Fibroblast of lung (primary cell): ENCODE data around the gene AMIGO3. TPM values are rescaled to one million over a fixed set of nuclear protein-coding genes. Genes with fewer than 3 reads are reported as not detected.

ENCODE experiments used
- DNase-seq, 2 donors: peaks; one replicate each; pipeline versions ENCODE4 v3.0.0 to v3.0.0-alpha.2; 2010; ENCODE audit warnings: low read depth in 2 of 2
- H2AFZ ChIP-seq: 2 replicates; pipeline ENCODE4 v1.5.1; 2012; ENCODE audit warnings: low read length, control low read depth, inconsistent platforms
- H3K27ac ChIP-seq: 2 replicates; pipeline ENCODE4 v1.5.1; 2011; ENCODE audit warnings: low read length, control low read depth; ENCODE audit not compliant: insufficient read depth
- H3K27me3 ChIP-seq: 2 replicates; pipeline ENCODE4 v1.5.1; 2011; ENCODE audit warnings: mild to moderate bottlenecking, low read length; ENCODE audit not compliant: control insufficient read depth, insufficient read depth
- H3K36me3 ChIP-seq: 2 replicates; pipeline ENCODE4 v1.5.1; 2011; ENCODE audit warnings: low read length; ENCODE audit not compliant: control insufficient read depth, insufficient read depth
- H3K4me1 ChIP-seq: 2 replicates; pipeline ENCODE4 v1.5.1; 2011; ENCODE audit warnings: low read length; ENCODE audit not compliant: control insufficient read depth, insufficient read depth; ENCODE audit errors: extremely low read depth
- H3K4me2 ChIP-seq: 2 replicates; pipeline ENCODE4 v1.5.1; 2011; ENCODE audit warnings: low read length, control low read depth; ENCODE audit not compliant: insufficient read depth; ENCODE audit errors: extremely low read depth
- H3K4me3 ChIP-seq, 4 experiments: fragments of 200-600 bp in 1 of 4; sonication (generic) in 1 of 4; replicated peaks in 1 of 4; 2 replicates each; pipeline ENCODE4 v1.5.1; 2011 to 2016; ENCODE audit warnings: low read length in 4 of 4, low read depth in 3 of 4, mild to moderate bottlenecking in 3 of 4, control low read depth in 2 of 4, inconsistent platforms in 1 of 4, mixed read lengths in 1 of 4; ENCODE audit not compliant: insufficient read depth in 1 of 4; ENCODE audit errors: control extremely low read depth in 1 of 4
- H3K79me2 ChIP-seq: 2 replicates; pipeline ENCODE4 v1.5.1; 2012; ENCODE audit warnings: mild to moderate bottlenecking, low read length, inconsistent platforms; ENCODE audit not compliant: control insufficient read depth, insufficient read depth
- H3K9ac ChIP-seq: 2 replicates; pipeline ENCODE4 v1.5.1; 2011; ENCODE audit warnings: mild to moderate bottlenecking, low read length, control low read depth; ENCODE audit not compliant: insufficient read depth
- H3K9me3 ChIP-seq: 2 replicates; pipeline ENCODE4 v1.5.1; 2012; ENCODE audit warnings: low read depth, low read length; ENCODE audit not compliant: control insufficient read depth, insufficient read depth
- H4K20me1 ChIP-seq: 2 replicates; pipeline ENCODE4 v1.5.1; 2011; ENCODE audit warnings: low read length; ENCODE audit not compliant: control insufficient read depth, insufficient read depth; ENCODE audit errors: extremely low read depth
- CTCF ChIP-seq, 2 donors: IDR thresholded peaks in 1 of 2; conservative IDR thresholded peaks in 1 of 2; 1 replicate in 1 of 2; 2 replicates in 1 of 2; pipeline ENCODE4 v1.5.1; 2011 to 2012; ENCODE audit warnings: low read length in 2 of 2, control low read depth in 1 of 2, inconsistent platforms in 1 of 2, low read depth in 1 of 2, mild to moderate bottlenecking in 1 of 2
- EZH2 ChIP-seq: IDR thresholded peaks from 2 replicates; pipeline ENCODE4 v1.5.1; 2012; ENCODE audit warnings: low read length, control low read depth, mild to moderate bottlenecking; ENCODE audit errors: missing control alignments
- polyA plus RNA-seq, 2 donors: library from polyadenylated mRNA; depleted of rRNA in 1 of 2; stranded (reverse) in 1 of 2; unstranded in 1 of 2; fragments of >200 nt; gene quantifications; 2 replicates each; pipeline ENCODE4 v1.2.1, GENCODE V29; 2011 to 2012; ENCODE audit warnings: missing spikeins in 1 of 2
- total RNA-seq: library from RNA; depleted of rRNA; stranded (reverse); fragments of >200 nt; gene quantifications from 2 replicates; pipeline ENCODE4 v1.2.1, GENCODE V29; 2014

AMIGO3 gene
- total and polyA plus RNA-seq, 2 donors (not counting 1 experiment from before 2014, with no cell fraction given): 0.33 TPM; not detected in 1

- Histone ChIP-seq H3K9me3 (no peaks in the 10 kb centered on the region), H3K9ac (no peak overlapping the region), H4K20me1 (peaks cover 2% of the 10 kb centered on the region), H3K27ac (no peak overlapping the region), H3K4me1 (no peaks in the 10 kb centered on the region), H2AFZ (no peak overlapping the region), H3K36me3 (peaks cover 7% of the 10 kb centered on the region), H3K79me2 (no peaks in the 10 kb centered on the region), H3K4me3 (no peak overlapping the region), H3K4me2 (no peak overlapping the region), H3K27me3 (no peaks in the 10 kb centered on the region)
- TF ChIP-seq CTCF (conservative IDR thresholded peaks at IDR 0.05 in 1 of 2, IDR thresholded peaks at IDR 0.05 in 1 of 2; ENCODE audit: low read depth in 1 of 2, low read length in 2 of 2): no peak
- DNase-seq: no peak
Measured at GRCh38 chr3:49704629-49705028, 14.9 kb downstream of the AMIGO3 start.

- H4K20me1 ChIP-seq: peaks cover 2% of the 10 kb centered on the region
- H3K4me1 ChIP-seq: no peaks in the 10 kb centered on the region
- TF ChIP-seq EZH2: no peak
- no peak for TF ChIP-seq CTCF (conservative IDR thresholded peaks at IDR 0.05 in 1 of 2, IDR thresholded peaks at IDR 0.05 in 1 of 2; ENCODE audit: low read depth in 1 of 2, low read length in 2 of 2)
- no peak overlapping the region for H3K27ac ChIP-seq
- DNase-seq: no peak
- no peaks in the 10 kb centered on the region for H3K27me3 ChIP-seq
- H3K79me2 ChIP-seq: no peaks in the 10 kb centered on the region
- H3K36me3 ChIP-seq: peaks cover 7% of the 10 kb centered on the region
- H3K4me3 ChIP-seq: no peak overlapping the region
- H3K4me2 ChIP-seq: no peak overlapping the region
- no peaks in the 10 kb centered on the region for H3K9me3 ChIP-seq
- no peak overlapping the region for H2AFZ ChIP-seq
- H3K9ac ChIP-seq: no peak overlapping the region
Measured at GRCh38 chr3:49703956-49704355, 15.5 kb downstream of the AMIGO3 start.

GRCh38 chr3:49703443-49703927 lies 16.0 kb downstream of the AMIGO3 start:
- H4K20me1 ChIP-seq: peaks cover 2% of the 10 kb centered on the region
- no peak overlapping the region for H3K4me3 ChIP-seq
- no peak overlapping the region for H3K27ac ChIP-seq
- no peak overlapping the region for H3K9ac ChIP-seq
- H3K4me1 ChIP-seq: no peaks in the 10 kb centered on the region
- DNase-seq: peak; percentile 46 to 61
- TF ChIP-seq EZH2 (no peak), CTCF (conservative IDR thresholded peaks at IDR 0.05 in 1 of 2, IDR thresholded peaks at IDR 0.05 in 1 of 2; ENCODE audit: low read depth in 1 of 2, low read length in 2 of 2) (peak; percentile 78 to 88)
- H3K36me3 ChIP-seq: peaks cover 7% of the 10 kb centered on the region
- H2AFZ ChIP-seq: no peak overlapping the region
- H3K9me3 ChIP-seq: no peaks in the 10 kb centered on the region
- H3K4me2 ChIP-seq: no peak overlapping the region
- no peaks in the 10 kb centered on the region for H3K27me3 ChIP-seq
- no peaks in the 10 kb centered on the region for H3K79me2 ChIP-seq
